Measurements from ENCODE around the gene GALNT5. TPM values are rescaled to one million over a fixed set of nuclear protein-coding genes. Genes with fewer than 3 reads are reported as not detected.
"Not testable (repeated sequence)": the region's sequence is repeated elsewhere in the genome, so short reads cannot be mapped to it uniquely, and the experiment has no call there.

GALNT5 gene
- total RNA-seq, 1 donor from 2014 or later: 3.1 TPM

- H3K27me3 ChIP-seq (ENCODE audit: control insufficient read depth, insufficient read depth, low read length): no peaks in the 10 kb centered on the region
- DNase-seq (ENCODE audit: low read depth): no peak
- no peaks in the 10 kb centered on the region for H3K36me3 ChIP-seq (ENCODE audit: control insufficient read depth, insufficient read depth, low read length)
- TF ChIP-seq, protein P1, sequence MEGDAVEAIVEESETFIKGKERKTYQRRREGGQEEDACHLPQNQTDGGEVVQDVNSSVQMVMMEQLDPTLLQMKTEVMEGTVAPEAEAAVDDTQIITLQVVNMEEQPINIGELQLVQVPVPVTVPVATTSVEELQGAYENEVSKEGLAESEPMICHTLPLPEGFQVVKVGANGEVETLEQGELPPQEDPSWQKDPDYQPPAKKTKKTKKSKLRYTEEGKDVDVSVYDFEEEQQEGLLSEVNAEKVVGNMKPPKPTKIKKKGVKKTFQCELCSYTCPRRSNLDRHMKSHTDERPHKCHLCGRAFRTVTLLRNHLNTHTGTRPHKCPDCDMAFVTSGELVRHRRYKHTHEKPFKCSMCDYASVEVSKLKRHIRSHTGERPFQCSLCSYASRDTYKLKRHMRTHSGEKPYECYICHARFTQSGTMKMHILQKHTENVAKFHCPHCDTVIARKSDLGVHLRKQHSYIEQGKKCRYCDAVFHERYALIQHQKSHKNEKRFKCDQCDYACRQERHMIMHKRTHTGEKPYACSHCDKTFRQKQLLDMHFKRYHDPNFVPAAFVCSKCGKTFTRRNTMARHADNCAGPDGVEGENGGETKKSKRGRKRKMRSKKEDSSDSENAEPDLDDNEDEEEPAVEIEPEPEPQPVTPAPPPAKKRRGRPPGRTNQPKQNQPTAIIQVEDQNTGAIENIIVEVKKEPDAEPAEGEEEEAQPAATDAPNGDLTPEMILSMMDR (IDR thresholded peaks at IDR 0.05; ENCODE audit: insufficient read depth, low read length, poor library complexity, severe bottlenecking): no peak
- no peak overlapping the region for H3K4me3 ChIP-seq (ENCODE audit: low read depth, low read length)
These were observed 36.0 kb upstream of the GALNT5 start for GRCh38 chr2:157221394-157221988.

GRCh38 chr2:157223624-157224205, 33.8 kb upstream of the GALNT5 start:
- no peak for DNase-seq (ENCODE audit: low read depth)
- Histone ChIP-seq H3K4me3 (ENCODE audit: low read depth, low read length) (no peak overlapping the region), H3K36me3 (ENCODE audit: control insufficient read depth, insufficient read depth, low read length) (no peaks in the 10 kb centered on the region), H3K27me3 (ENCODE audit: control insufficient read depth, insufficient read depth, low read length) (no peaks in the 10 kb centered on the region)
- TF ChIP-seq, protein P1 (IDR thresholded peaks at IDR 0.05; ENCODE audit: insufficient read depth, low read length, poor library complexity, severe bottlenecking): no peak

GRCh38 chr2:157224448-157224847, 33.1 kb upstream of the GALNT5 start:
- H3K27me3 ChIP-seq (ENCODE audit: control insufficient read depth, insufficient read depth, low read length); H3K4me3 ChIP-seq (ENCODE audit: low read depth, low read length); H3K36me3 ChIP-seq (ENCODE audit: control insufficient read depth, insufficient read depth, low read length); DNase-seq (ENCODE audit: low read depth): not testable (repeated sequence)

DNA sequence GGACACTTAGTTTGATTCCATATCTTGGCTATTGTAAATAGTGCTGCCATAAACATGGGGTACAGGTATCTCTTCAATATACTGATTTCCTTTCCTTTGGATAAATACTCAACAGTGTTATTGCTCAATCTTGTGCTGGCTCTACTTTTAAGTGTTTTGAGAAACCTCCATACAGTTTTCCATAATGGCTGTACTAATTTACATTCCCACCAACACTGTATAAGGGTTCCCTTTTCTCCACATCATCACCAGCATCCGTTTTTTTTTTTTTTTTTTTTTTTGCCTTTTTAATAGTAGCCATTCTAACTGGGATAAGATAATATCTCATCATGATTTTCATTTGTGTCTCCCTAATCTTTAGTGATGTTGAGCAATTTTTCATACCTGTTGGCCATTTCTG, 29.9 kb upstream of the GALNT5 start:
- TF ChIP-seq, protein P1 (IDR thresholded peaks at IDR 0.05; ENCODE audit: insufficient read depth, low read length, poor library complexity, severe bottlenecking): no peak
- no peaks in the 10 kb centered on the region for H3K36me3 ChIP-seq (ENCODE audit: control insufficient read depth, insufficient read depth, low read length)
- DNase-seq (ENCODE audit: low read depth): no peak
- H3K4me3 ChIP-seq (ENCODE audit: low read depth, low read length): no peak overlapping the region
- H3K27me3 ChIP-seq (ENCODE audit: control insufficient read depth, insufficient read depth, low read length): no peaks in the 10 kb centered on the region

DNA sequence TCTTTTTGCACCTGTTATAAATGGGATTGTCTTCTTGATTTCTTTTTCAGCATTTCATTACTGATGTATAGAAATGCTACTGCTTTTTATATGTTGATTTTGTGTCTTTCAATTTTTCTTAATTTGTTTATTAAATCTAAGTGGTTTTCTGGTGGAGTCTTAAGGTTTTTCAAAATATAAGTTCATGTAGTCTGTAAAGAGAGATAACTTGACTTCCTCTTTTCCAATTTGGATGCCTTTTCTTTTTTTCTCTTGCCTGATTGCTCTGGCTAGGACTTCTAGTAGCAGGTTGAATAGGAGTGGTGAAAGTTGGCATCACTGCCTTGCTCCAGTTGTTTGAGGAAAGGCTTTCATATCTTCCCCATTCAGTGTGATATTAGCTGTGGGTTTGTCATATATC, 28.6 kb upstream of the GALNT5 start:
- Histone ChIP-seq H3K27me3 (ENCODE audit: control insufficient read depth, insufficient read depth, low read length) (no peaks in the 10 kb centered on the region), H3K36me3 (ENCODE audit: control insufficient read depth, insufficient read depth, low read length) (no peaks in the 10 kb centered on the region), H3K4me3 (ENCODE audit: low read depth, low read length) (no peak overlapping the region)
- DNase-seq (ENCODE audit: low read depth): no peak
- TF ChIP-seq, protein P1 (IDR thresholded peaks at IDR 0.05; ENCODE audit: insufficient read depth, low read length, poor library complexity, severe bottlenecking): no peak

DNA sequence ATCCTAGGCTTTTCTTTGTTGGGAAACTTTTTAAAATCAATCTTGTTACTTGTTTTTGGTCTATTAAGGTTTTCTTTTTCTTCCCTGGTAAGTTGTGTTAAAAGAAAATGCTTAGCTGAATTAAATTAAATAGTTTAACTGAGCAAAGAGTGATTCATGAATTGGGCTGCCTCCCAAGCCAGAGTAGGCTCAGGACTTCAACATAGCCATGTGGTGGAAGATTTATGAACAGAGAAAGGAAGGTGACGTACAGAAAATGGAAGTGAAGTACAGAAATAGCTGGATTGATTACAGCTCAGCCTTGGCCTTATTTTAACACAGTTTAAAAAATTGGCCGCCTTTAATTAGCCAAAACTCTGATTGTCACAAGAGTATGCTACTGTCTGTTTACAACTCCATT, 27.9 kb upstream of the GALNT5 start:
- DNase-seq (ENCODE audit: low read depth): peak; percentile 5
- H3K4me3 ChIP-seq (ENCODE audit: low read depth, low read length): no peak overlapping the region
- H3K27me3 ChIP-seq (ENCODE audit: control insufficient read depth, insufficient read depth, low read length): no peaks in the 10 kb centered on the region
- TF ChIP-seq, protein P1 (IDR thresholded peaks at IDR 0.05; ENCODE audit: insufficient read depth, low read length, poor library complexity, severe bottlenecking): no peak
- H3K36me3 ChIP-seq (ENCODE audit: control insufficient read depth, insufficient read depth, low read length): no peaks in the 10 kb centered on the region
